D721Med (cell line): Measurements from ENCODE around the gene MDGA2.
"Not testable (repeated sequence)": the region's sequence is repeated elsewhere in the genome, so short reads cannot be mapped to it uniquely, and the experiment has no call there.

ENCODE experiments used
- DNase-seq: peaks from one replicate; pipeline ENCODE4 v3.0.0; 2011; ENCODE audit warnings: low spot score; ENCODE audit not compliant: insufficient read length
- FAIRE-seq: peaks from 2 replicates; lab custom pipeline; 2011; peaks lifted over from hg19 to GRCh38; lab: Jason Lieb, UNC
- TF ChIP-seq, protein P1 (sequence below): IDR thresholded peaks from 2 replicates; pipeline ENCODE4 v1.5.1; 2012; ENCODE audit warnings: mild to moderate bottlenecking, control low read depth; ENCODE audit not compliant: insufficient read depth; ENCODE audit errors: missing control alignments

Gene MDGA2

DNA sequence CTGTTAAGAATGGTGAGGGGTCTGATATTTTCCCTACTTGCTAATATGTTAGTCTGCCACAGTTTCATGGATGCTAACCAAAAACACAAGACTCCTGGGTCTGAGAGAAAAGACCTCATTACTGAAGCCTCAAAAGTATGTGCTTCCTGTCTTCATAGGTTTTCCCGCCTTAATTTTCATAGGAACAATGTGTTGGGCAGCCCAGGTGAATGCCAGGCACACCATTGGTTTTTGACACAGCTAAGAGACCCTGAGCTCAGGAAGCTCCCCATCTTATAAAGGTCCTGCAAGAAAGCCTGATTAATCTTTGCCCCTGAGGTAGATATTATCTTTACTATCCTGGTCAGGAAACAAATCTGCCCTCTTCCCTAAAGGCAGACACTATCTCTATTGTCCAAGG, 464.1 kb downstream of the MDGA2 start:
- TF ChIP-seq, protein P1, sequence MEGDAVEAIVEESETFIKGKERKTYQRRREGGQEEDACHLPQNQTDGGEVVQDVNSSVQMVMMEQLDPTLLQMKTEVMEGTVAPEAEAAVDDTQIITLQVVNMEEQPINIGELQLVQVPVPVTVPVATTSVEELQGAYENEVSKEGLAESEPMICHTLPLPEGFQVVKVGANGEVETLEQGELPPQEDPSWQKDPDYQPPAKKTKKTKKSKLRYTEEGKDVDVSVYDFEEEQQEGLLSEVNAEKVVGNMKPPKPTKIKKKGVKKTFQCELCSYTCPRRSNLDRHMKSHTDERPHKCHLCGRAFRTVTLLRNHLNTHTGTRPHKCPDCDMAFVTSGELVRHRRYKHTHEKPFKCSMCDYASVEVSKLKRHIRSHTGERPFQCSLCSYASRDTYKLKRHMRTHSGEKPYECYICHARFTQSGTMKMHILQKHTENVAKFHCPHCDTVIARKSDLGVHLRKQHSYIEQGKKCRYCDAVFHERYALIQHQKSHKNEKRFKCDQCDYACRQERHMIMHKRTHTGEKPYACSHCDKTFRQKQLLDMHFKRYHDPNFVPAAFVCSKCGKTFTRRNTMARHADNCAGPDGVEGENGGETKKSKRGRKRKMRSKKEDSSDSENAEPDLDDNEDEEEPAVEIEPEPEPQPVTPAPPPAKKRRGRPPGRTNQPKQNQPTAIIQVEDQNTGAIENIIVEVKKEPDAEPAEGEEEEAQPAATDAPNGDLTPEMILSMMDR = no peak
- no peak for DNase-seq
- no peak for FAIRE-seq

DNA sequence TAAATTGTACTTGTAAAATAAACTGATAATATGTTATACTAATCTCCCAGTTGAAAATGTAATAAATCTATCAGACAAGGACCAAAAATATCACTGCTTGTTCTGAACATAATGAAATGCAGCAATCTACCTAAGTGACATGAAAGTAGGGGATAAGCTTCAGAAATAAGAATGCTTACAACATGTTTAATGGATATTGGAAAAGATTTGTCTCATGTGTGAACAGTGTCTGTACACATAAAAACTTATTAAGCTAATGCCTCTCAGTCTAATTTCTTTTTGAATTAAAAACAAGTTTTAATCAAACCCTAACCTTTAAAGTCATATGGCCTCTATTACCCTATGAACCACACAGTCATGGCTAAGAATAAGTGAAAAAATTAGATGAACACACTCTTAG, 465.3 kb downstream of the MDGA2 start:
- FAIRE-seq = peak; percentile 98
- DNase-seq = no peak
- TF ChIP-seq, protein P1 = no peak

DNA sequence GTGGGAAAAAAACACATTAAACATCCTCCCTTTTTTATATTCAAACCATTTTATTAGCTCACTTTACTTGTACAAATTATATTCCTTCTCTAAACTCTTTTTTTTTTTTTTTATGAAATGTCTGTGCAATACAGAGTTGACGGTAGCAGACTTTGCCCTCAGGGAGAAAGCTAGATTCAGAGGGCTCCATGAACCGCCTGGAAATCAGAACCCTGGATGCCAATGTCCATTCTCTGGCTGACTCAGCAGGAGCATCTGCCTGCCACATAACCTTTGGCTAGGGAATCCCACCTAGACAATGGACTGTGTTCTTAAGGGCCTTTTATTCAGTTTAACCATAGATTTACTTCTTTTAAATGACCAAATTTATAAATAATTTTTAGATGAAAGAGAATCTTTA, 467.0 kb downstream of the MDGA2 start:
- TF ChIP-seq, protein P1 = no peak
- FAIRE-seq = no peak
- no peak for DNase-seq

DNA sequence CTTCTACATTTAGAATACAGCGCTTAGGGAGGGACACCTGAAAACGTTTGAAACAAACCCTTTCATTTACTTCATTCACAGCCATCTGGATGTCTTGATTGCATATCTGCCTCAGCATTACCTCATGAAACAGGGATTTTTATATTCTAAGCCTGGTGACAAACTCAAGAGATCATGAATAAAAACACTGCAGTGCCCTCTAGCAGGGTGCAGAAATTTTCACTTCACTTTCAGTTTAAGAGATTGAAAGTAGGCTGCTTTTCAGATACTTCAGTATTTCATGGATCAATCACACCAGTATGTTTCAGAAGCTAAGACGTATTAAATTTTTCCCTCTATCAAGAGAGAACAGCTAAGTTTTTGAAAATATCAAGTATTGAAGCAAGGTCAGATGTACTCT, 467.8 kb downstream of the MDGA2 start:
- TF ChIP-seq, protein P1 = peak; percentile 49
- DNase-seq (no peak), FAIRE-seq (no peak)

DNA sequence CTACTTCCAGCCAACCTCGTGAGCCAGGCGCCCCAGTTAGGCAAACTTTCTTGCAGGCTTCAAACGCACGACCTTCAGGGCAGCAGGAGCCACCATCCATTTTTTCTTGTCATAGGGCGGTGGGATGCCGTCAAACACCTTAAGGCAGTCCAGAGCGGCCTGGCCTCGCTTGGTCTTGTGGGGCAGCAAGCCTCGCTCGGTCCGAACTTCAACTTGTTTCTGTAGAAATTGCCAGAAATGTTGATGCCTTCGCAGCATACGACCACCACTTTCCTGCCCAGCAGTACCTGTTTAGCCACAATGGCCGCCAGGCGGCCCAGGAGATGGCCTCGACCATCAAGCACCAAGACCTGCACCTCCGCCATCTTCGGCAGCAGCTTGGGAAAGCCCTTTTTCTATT, 474.7 kb downstream of the MDGA2 start:
- FAIRE-seq = no peak
- TF ChIP-seq, protein P1 = no peak
- DNase-seq = no peak

DNA sequence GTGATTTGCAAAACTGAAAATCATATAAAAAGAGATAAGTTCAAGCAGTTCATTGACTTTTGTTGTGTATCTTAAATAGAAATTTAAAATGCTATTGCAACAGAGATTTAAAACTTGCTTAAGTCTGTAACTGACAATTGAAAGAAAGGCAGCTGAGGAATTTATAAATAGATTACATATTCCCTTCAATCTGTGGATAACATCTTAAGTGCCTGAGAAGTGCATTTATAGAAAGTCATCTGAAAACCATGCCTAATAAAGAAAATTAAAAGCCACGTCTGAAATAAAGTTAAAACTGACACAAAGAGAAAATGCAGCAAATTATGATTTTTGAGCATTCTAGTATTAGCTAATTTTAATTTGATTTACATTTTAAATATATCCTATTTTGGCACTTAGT, 479.8 kb downstream of the MDGA2 start:
- DNase-seq = no peak
- no peak for FAIRE-seq
- TF ChIP-seq, protein P1 = no peak

DNA sequence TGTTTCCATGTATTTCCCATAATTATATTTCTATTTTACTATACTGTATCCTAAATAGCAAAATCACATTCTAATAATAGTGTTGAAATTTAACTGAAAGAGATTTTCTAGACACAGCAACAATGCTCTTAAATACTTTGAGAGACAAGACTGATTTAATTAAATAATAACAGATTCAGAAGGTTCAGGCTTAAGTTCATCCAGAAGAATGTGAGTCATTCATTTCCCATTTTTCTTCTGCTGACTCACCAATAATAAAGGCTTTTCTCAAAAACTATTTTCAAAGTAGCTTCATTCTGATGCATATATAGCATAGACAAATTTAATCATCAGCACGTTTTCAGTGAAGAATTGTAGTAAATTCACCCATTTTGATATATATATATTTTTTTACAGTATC, 481.4 kb downstream of the MDGA2 start:
- FAIRE-seq = no peak
- TF ChIP-seq, protein P1 = no peak
- no peak for DNase-seq

DNA sequence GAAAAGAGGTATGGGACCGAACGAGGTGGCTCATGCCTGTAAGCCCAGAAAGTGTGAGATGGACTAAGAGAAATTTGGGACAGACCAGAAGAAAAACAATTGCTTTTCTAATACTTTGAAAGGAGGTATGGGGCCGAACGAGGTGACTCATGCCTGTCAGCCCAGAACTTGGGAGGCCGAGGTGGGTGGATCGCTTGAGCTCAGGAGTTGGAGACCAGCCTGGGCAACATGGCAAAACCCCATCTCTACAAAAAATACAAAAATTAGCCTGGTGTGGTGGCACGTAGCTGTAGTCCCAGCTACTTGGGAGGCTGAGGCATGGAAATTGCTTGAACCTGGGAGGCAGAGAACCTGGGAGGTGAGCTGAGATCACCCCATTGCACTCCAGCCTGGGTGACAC, 483.2 kb downstream of the MDGA2 start:
- not testable (repeated sequence) for FAIRE-seq, DNase-seq
